ENCODE measurements around the gene ADGB. TPM values are rescaled to one million over a fixed set of nuclear protein-coding genes. Genes with fewer than 3 reads are reported as not detected.

Gene ADGB
- total and polyA plus RNA-seq, 2 donors (not counting 1 experiment from before 2014, with no cell fraction given), result not detected

DNA sequence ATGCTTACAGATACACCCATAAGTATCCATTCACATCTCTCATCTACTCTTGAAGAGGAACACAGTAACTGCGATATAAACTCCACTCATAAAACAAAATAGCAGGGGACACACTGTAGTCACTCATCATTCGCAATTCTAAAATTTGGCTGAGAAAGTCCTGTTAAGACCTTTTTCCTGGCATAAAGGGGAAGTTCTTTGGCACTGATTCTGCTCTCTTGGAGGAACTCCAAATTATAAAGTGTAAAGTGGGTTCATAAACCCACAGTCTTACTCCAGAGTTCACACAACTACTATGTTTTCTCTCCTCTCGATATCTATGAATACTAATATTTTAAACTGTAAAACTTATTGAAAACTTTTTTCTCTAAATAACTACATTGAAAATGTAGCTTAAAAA is 80.6 kb downstream of the ADGB start:
- no peaks in the 10 kb centered on the region for H3K79me2 ChIP-seq (ENCODE audit: control insufficient read depth, insufficient read depth, low read length)
- H3K36me3 ChIP-seq (ENCODE audit: control insufficient read depth, insufficient read depth, low read length), result no peaks in the 10 kb centered on the region
- TF ChIP-seq, protein P1, sequence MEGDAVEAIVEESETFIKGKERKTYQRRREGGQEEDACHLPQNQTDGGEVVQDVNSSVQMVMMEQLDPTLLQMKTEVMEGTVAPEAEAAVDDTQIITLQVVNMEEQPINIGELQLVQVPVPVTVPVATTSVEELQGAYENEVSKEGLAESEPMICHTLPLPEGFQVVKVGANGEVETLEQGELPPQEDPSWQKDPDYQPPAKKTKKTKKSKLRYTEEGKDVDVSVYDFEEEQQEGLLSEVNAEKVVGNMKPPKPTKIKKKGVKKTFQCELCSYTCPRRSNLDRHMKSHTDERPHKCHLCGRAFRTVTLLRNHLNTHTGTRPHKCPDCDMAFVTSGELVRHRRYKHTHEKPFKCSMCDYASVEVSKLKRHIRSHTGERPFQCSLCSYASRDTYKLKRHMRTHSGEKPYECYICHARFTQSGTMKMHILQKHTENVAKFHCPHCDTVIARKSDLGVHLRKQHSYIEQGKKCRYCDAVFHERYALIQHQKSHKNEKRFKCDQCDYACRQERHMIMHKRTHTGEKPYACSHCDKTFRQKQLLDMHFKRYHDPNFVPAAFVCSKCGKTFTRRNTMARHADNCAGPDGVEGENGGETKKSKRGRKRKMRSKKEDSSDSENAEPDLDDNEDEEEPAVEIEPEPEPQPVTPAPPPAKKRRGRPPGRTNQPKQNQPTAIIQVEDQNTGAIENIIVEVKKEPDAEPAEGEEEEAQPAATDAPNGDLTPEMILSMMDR (conservative IDR thresholded peaks at IDR 0.05 in 1 of 2, IDR thresholded peaks at IDR 0.05 in 1 of 2; ENCODE audit: low read depth in 1 of 2, low read length in 2 of 2), result no peak
- no peak for TF ChIP-seq EZH2 (IDR thresholded peaks at IDR 0.05; ENCODE audit: low read length, missing control alignments)
- H3K4me1 ChIP-seq (ENCODE audit: control insufficient read depth, extremely low read depth, insufficient read depth, low read length), result no peaks in the 10 kb centered on the region
- H3K4me2 ChIP-seq (ENCODE audit: extremely low read depth, insufficient read depth, low read length), result no peak overlapping the region
- no peak overlapping the region for H2AFZ ChIP-seq (ENCODE audit: low read length)
- no peaks in the 10 kb centered on the region for H3K27me3 ChIP-seq (ENCODE audit: control insufficient read depth, insufficient read depth, low read length)
- no peak overlapping the region for H3K27ac ChIP-seq (ENCODE audit: insufficient read depth, low read length)
- no peak overlapping the region for H3K4me3 ChIP-seq (replicated peaks in 1 of 4; ENCODE audit: control extremely low read depth in 1 of 4, insufficient read depth in 1 of 4, low read depth in 3 of 4, low read length in 4 of 4)
- H3K9me3 ChIP-seq (ENCODE audit: control insufficient read depth, insufficient read depth, low read depth, low read length), result no peaks in the 10 kb centered on the region
- no peaks in the 10 kb centered on the region for H4K20me1 ChIP-seq (ENCODE audit: control insufficient read depth, extremely low read depth, insufficient read depth, low read length)
- no peak overlapping the region for H3K9ac ChIP-seq (ENCODE audit: insufficient read depth, low read length)
- DNase-seq (ENCODE audit: low read depth in 2 of 2), result no peak

DNA sequence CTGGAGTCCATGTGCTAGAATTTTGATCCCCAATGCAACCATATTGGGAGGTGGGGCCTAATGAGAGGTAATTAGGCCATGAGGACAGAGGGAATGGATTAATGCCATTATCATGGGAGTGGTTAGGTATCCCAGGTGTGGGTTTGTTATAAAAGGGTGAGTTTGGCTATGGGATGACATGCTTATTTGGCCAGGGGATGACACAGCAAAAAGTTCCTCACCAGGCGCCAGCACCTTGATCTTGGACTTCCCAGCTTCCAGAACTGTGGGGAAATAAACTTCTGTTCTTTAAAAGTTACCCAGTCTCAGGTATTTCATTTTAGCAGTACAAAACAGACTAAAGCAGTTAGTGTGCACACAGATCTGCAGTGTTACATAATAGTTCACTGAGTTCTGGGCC is 84.1 kb downstream of the ADGB start:
- Histone ChIP-seq H3K4me1 (ENCODE audit: control insufficient read depth, extremely low read depth, insufficient read depth, low read length) (no peaks in the 10 kb centered on the region), H3K9ac (ENCODE audit: insufficient read depth, low read length) (no peak overlapping the region), H3K4me3 (replicated peaks in 1 of 4; ENCODE audit: control extremely low read depth in 1 of 4, insufficient read depth in 1 of 4, low read depth in 3 of 4, low read length in 4 of 4) (no peak overlapping the region), H3K27me3 (ENCODE audit: control insufficient read depth, insufficient read depth, low read length) (no peaks in the 10 kb centered on the region), H3K4me2 (ENCODE audit: extremely low read depth, insufficient read depth, low read length) (no peak overlapping the region), H3K27ac (ENCODE audit: insufficient read depth, low read length) (no peak overlapping the region), H3K36me3 (ENCODE audit: control insufficient read depth, insufficient read depth, low read length) (no peaks in the 10 kb centered on the region), H3K79me2 (ENCODE audit: control insufficient read depth, insufficient read depth, low read length) (no peaks in the 10 kb centered on the region), H3K9me3 (ENCODE audit: control insufficient read depth, insufficient read depth, low read depth, low read length) (no peaks in the 10 kb centered on the region), H4K20me1 (ENCODE audit: control insufficient read depth, extremely low read depth, insufficient read depth, low read length) (no peaks in the 10 kb centered on the region), H2AFZ (ENCODE audit: low read length) (no peak overlapping the region)
- no peak for DNase-seq (ENCODE audit: low read depth in 2 of 2)
- TF ChIP-seq, protein P1 (conservative IDR thresholded peaks at IDR 0.05 in 1 of 2, IDR thresholded peaks at IDR 0.05 in 1 of 2; ENCODE audit: low read depth in 1 of 2, low read length in 2 of 2), result no peak
- TF ChIP-seq EZH2 (IDR thresholded peaks at IDR 0.05; ENCODE audit: low read length, missing control alignments), result no peak

DNA sequence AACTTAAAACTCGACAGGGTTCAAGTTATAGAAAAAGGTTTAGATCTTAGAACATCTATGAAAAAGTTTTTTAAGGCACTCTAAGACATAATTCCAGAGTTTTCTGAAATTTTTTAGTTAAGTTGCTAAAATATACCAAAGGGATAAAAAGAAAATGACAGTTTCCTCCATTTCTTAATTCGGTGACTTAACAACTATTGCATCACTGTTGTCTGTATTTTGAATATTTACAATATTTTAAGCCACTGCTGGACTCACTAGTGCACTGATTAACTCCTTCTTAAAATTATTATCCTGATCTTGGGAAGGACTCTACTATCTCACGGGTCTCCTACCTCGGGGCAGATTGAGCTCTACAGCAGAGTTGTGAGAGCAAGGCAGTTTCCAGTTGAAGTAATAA is 91.0 kb downstream of the ADGB start:
- no peaks in the 10 kb centered on the region for H3K27me3 ChIP-seq (ENCODE audit: control insufficient read depth, insufficient read depth, low read length)
- H3K9me3 ChIP-seq (ENCODE audit: control insufficient read depth, insufficient read depth, low read depth, low read length), result no peaks in the 10 kb centered on the region
- H3K36me3 ChIP-seq (ENCODE audit: control insufficient read depth, insufficient read depth, low read length), result no peaks in the 10 kb centered on the region
- no peak overlapping the region for H2AFZ ChIP-seq (ENCODE audit: low read length)
- H3K4me3 ChIP-seq (replicated peaks in 1 of 4; ENCODE audit: control extremely low read depth in 1 of 4, insufficient read depth in 1 of 4, low read depth in 3 of 4, low read length in 4 of 4), result no peak overlapping the region
- H3K79me2 ChIP-seq (ENCODE audit: control insufficient read depth, insufficient read depth, low read length), result no peaks in the 10 kb centered on the region
- no peak overlapping the region for H3K9ac ChIP-seq (ENCODE audit: insufficient read depth, low read length)
- no peaks in the 10 kb centered on the region for H3K4me1 ChIP-seq (ENCODE audit: control insufficient read depth, extremely low read depth, insufficient read depth, low read length)
- H4K20me1 ChIP-seq (ENCODE audit: control insufficient read depth, extremely low read depth, insufficient read depth, low read length), result no peaks in the 10 kb centered on the region
- TF ChIP-seq, protein P1 (conservative IDR thresholded peaks at IDR 0.05 in 1 of 2, IDR thresholded peaks at IDR 0.05 in 1 of 2; ENCODE audit: low read depth in 1 of 2, low read length in 2 of 2), result no peak
- TF ChIP-seq EZH2 (IDR thresholded peaks at IDR 0.05; ENCODE audit: low read length, missing control alignments), result no peak
- H3K4me2 ChIP-seq (ENCODE audit: extremely low read depth, insufficient read depth, low read length), result no peak overlapping the region
- DNase-seq (ENCODE audit: low read depth in 2 of 2), result no peak
- H3K27ac ChIP-seq (ENCODE audit: insufficient read depth, low read length), result no peak overlapping the region

All from fibroblast of lung (primary cell).